Fibroblast of the aortic adventitia (primary cell): Measurements from ENCODE around the gene ANAPC10. TPM values are rescaled to one million over a fixed set of nuclear protein-coding genes. Genes with fewer than 3 reads are reported as not detected.

Source experiments
- total RNA-seq: library from RNA; depleted of rRNA; stranded (reverse); fragments of >200 nt; gene quantifications from 2 replicates; pipeline ENCODE4 v1.2.3, GENCODE V29; 2012; ENCODE audit warnings: low replicate concordance

The ANAPC10 gene
- total RNA-seq, 1 donor = 33.0 TPM

Other genes with a start within 250 kb of the ANAPC10 start
- gene ABCE1, start 115 bp upstream of the ANAPC10 start, total RNA-seq = 144 and 152 TPM in 2 replicates
- gene OTUD4, start 82.4 kb upstream of the ANAPC10 start, total RNA-seq = 36.1 and 45.1 TPM in 2 replicates